K562 (cell line): ENCODE results near the gene PRODH. TPM values are rescaled to one million over a fixed set of nuclear protein-coding genes. Genes with fewer than 3 reads are reported as not detected.

Experiments used
- ATAC-seq: fragments of 200-7000 bp; cut with Tn5 transposase; 3 replicates; pipeline ENCODE4 v1.9.1; 2020; ENCODE audit warnings: moderate library complexity
- BruUV-seq: library from RNA; stranded (reverse); fragments of 400-500 nt; replicated peaks from 2 replicates; lab custom pipeline; 2021; lab: Mats Ljungman, UMichigan
- CTCF ChIA-PET: fragments of 300-600 bp; formaldehyde crosslinking; extraction: SDS; loops from one replicate; lab custom pipeline; 2021; ENCODE audit warnings: low intra/inter-chr PET ratio; lab: Yijun Ruan, JAX
- POLR2A ChIA-PET: fragments of 300-600, 350-650 bp; sonication (Branson Sonifier 250); formaldehyde crosslinking; extraction: SDS; loops from one replicate; lab custom pipeline; 2021; ENCODE audit warnings: antibody characterized with exemption, inconsistent platforms; lab: Yijun Ruan, JAX
- DNase-seq, 4 experiments: peaks; one replicate each; pipeline versions ENCODE4 v3.0.0 to v3.0.0-alpha.2; 2011 to 2018; ENCODE audit warnings: low spot score in 3 of 4, mixed read lengths in 3 of 4; ENCODE audit errors: extremely low read depth in 1 of 4
- FAIRE-seq: peaks from 2 replicates; lab custom pipeline; 2011; peaks lifted over from hg19 to GRCh38; lab: Jason Lieb, UNC
- H2AFZ ChIP-seq: 2 replicates; pipeline ENCODE4 v1.6.0; 2011; ENCODE audit warnings: low read depth, low read length, control low read depth, inconsistent platforms
- H3K27ac ChIP-seq: fragments of 200-600 bp; 3 replicates; pipeline ENCODE4 v1.8.0; 2011; ENCODE audit warnings: low read depth, mild to moderate bottlenecking, control low read depth, inconsistent platforms, low read length, moderate library complexity, mixed read lengths; ENCODE audit errors: extremely low read depth
- H3K27me3 ChIP-seq, 2 experiments: fragments of 300-600 bp in 1 of 2; 2 replicates in 1 of 2; 3 replicates in 1 of 2; pipeline versions ENCODE4 v1.6.0 to v1.8.0; 2011; ENCODE audit warnings: inconsistent platforms in 2 of 2, low read length in 2 of 2, mild to moderate bottlenecking in 1 of 2, mixed read lengths in 1 of 2, moderate library complexity in 1 of 2; ENCODE audit not compliant: control insufficient read depth in 2 of 2, insufficient read depth in 2 of 2
- H3K36me3 ChIP-seq: fragments of 300-600 bp; 3 replicates; pipeline ENCODE4 v1.8.0; 2011; ENCODE audit warnings: mild to moderate bottlenecking, low read length, inconsistent platforms; ENCODE audit not compliant: control insufficient read depth, insufficient read depth
- H3K4me1 ChIP-seq, 2 experiments: fragments of 200-600 bp in 1 of 2; replicated peaks in 1 of 2; 2 replicates in 1 of 2; 3 replicates in 1 of 2; pipeline versions ENCODE4 v1.5.1 to v1.8.0; 2011; ENCODE audit warnings: inconsistent platforms in 2 of 2, low read length in 2 of 2, mild to moderate bottlenecking in 1 of 2, mixed read lengths in 1 of 2, moderate library complexity in 1 of 2; ENCODE audit not compliant: control insufficient read depth in 2 of 2, insufficient read depth in 2 of 2
- H3K4me2 ChIP-seq: 2 replicates; pipeline ENCODE4 v1.6.1; 2011; ENCODE audit warnings: low read length, control low read depth, inconsistent platforms, mixed read lengths; ENCODE audit not compliant: insufficient read depth
- H3K4me3 ChIP-seq: fragments of 200-600 bp; sonication (generic), shearing (Covaris generic); 2 replicates; pipeline ENCODE4 v1.5.1; 2016; ENCODE audit warnings: control low read depth, inconsistent platforms
- H3K79me2 ChIP-seq: fragments of 200-600 bp; 3 replicates; pipeline ENCODE4 v1.8.0; 2011; ENCODE audit warnings: low read length, inconsistent platforms; ENCODE audit not compliant: control insufficient read depth, insufficient read depth
- H3K9ac ChIP-seq, 2 experiments: 2 replicates each; pipeline versions ENCODE4 v1.6.0 to v1.6.1; 2011; ENCODE audit warnings: low read depth in 2 of 2, low read length in 2 of 2, control low read depth in 1 of 2, inconsistent platforms in 1 of 2, mild to moderate bottlenecking in 1 of 2, mixed read lengths in 1 of 2; ENCODE audit not compliant: insufficient read depth in 1 of 2
- H3K9me1 ChIP-seq: one replicate; pipeline ENCODE4 v1.6.0; 2011; ENCODE audit warnings: inconsistent platforms, mild to moderate bottlenecking, low read length, moderate library complexity; ENCODE audit not compliant: control insufficient read depth, insufficient read depth
- H3K9me3 ChIP-seq: replicated peaks from 2 replicates; pipeline ENCODE4 v1.5.1; 2011; ENCODE audit warnings: low read depth, low read length, inconsistent platforms; ENCODE audit not compliant: control insufficient read depth, insufficient read depth
- H4K20me1 ChIP-seq: replicated peaks from 2 replicates; pipeline ENCODE4 v1.6.1; 2011; ENCODE audit warnings: low read length, inconsistent platforms, mixed read lengths; ENCODE audit not compliant: control insufficient read depth, insufficient read depth
- CBFB ChIP-seq: sonication (generic); formaldehyde crosslinking; IDR thresholded peaks from 2 replicates; pipeline ENCODE4 v1.4.0; 2020; ENCODE audit warnings: mild to moderate bottlenecking, missing genetic modification reagents
- CREB1 ChIP-seq, 2 experiments: sonication (generic) in 1 of 2; formaldehyde crosslinking in 1 of 2; IDR thresholded peaks; 2 replicates each; pipeline versions ENCODE4 v1.6.1 to v1.8.0; 2012 to 2022; ENCODE audit warnings: inconsistent platforms in 1 of 2, mild to moderate bottlenecking in 1 of 2, missing genetic modification reagents in 1 of 2, moderate library complexity in 1 of 2
- FOXO4 ChIP-seq: fragments of 450-650 bp; formaldehyde crosslinking; IDR thresholded peaks from 2 replicates; pipeline ENCODE4 v1.4.0; 2020; ENCODE audit warnings: mild to moderate bottlenecking, moderate library complexity
- GTF2A2 ChIP-seq: IDR thresholded peaks from 2 replicates; pipeline ENCODE4 v1.6.1; 2016; ENCODE audit warnings: mild to moderate bottlenecking, missing genetic modification characterization, missing compliant biosample characterization
- GTF2B ChIP-seq: IDR thresholded peaks from 2 replicates; pipeline ENCODE4 v1.6.1; 2011; ENCODE audit not compliant: insufficient read length; ENCODE audit errors: extremely low read depth
- IRF9 ChIP-seq: fragments of 450-650 bp; IDR thresholded peaks from 2 replicates; pipeline ENCODE4 v1.6.1; 2016; ENCODE audit warnings: missing biosample characterization, missing genetic modification characterization
- MTF1 ChIP-seq: fragments of 250-450 bp; sonication (Bioruptor Pico); IDR thresholded peaks from 2 replicates; pipeline ENCODE4 v1.9.0; 2021; ENCODE audit warnings: moderate library complexity, mild to moderate bottlenecking, inconsistent platforms, borderline replicate concordance
- SP1 ChIP-seq: sonication (generic); formaldehyde crosslinking; IDR thresholded peaks from 2 replicates; pipeline ENCODE4 v1.8.1; 2022; ENCODE audit warnings: mild to moderate bottlenecking, missing genetic modification reagents
- SRSF3 ChIP-seq: fragments of 200-400 bp; formaldehyde crosslinking; IDR thresholded peaks from 2 replicates; pipeline ENCODE4 v1.6.1; 2016; ENCODE audit warnings: mild to moderate bottlenecking, low read length, moderate library complexity; ENCODE audit not compliant: insufficient read depth
- U2AF2 ChIP-seq: fragments of 200-400 bp; formaldehyde crosslinking; optimal IDR thresholded peaks from 2 replicates; pipeline ENCODE3; 2017; ENCODE audit warnings: low read depth, mild to moderate bottlenecking, low read length
- USF1 ChIP-seq: sonication (generic); formaldehyde crosslinking; IDR thresholded peaks from 2 replicates; pipeline ENCODE4 v1.9.0; 2022; ENCODE audit warnings: mild to moderate bottlenecking, missing genetic modification reagents
- ZMIZ1 ChIP-seq, 2 experiments: fragments of 150-350 bp in 1 of 2; IDR thresholded peaks; 2 replicates each; pipeline ENCODE4 v1.6.1; 2012 to 2016; ENCODE audit warnings: low read depth in 2 of 2, low read length in 2 of 2, mild to moderate bottlenecking in 1 of 2, moderate library complexity in 1 of 2
- ZNF212 ChIP-seq: fragments of 450-650 bp; formaldehyde crosslinking; IDR thresholded peaks from 2 replicates; pipeline ENCODE4 v1.4.0; 2020; ENCODE audit warnings: mild to moderate bottlenecking
- ZNF263 ChIP-seq: sonication (generic); formaldehyde crosslinking; IDR thresholded peaks from 2 replicates; pipeline ENCODE4 v1.8.0; 2022; ENCODE audit warnings: mild to moderate bottlenecking, missing genetic modification reagents, borderline replicate concordance
- WGBS: fragments of 100-300 bp; shearing (Covaris generic); methylation state at CpG from one replicate; pipeline ENCODE4 v1.1.6; 2016; ENCODE audit warnings: low coverage, mixed read lengths; ENCODE audit not compliant: insufficient coverage; ENCODE audit errors: missing lambda C conversion rate; 5-methylcytosine and 5-hydroxymethylcytosine counted together
- in situ Hi-C: fragments of 300-500 bp; cut with MboI; formaldehyde crosslinking; loops from 4 replicates; pipeline ENCODE4 v1.15.0; 2018; ENCODE audit warnings: inconsistent platforms, mixed read lengths
- intact Hi-C: fragments of 100-400 bp; cut with micrococcal nuclease; formaldehyde crosslinking; loops from 2 replicates; pipeline ENCODE4 v1.14.2; 2022
- polyA plus RNA-seq, 8 experiments: library from polyadenylated mRNA; depleted of rRNA in 4 of 8; stranded (reverse) in 5 of 8; unstranded in 3 of 8; fragments of >200 nt; fragmentation: Nextera tagmentation in 2 of 8; fragmentation: Illumina TruSeq in 1 of 8; extraction: Ambion mirVana in 2 of 8; extraction: Trizol in 1 of 8; gene quantifications; 2 replicates each; pipeline versions ENCODE4 v1.2.1 to v1.2.3, GENCODE V29; 2011 to 2014; ENCODE audit warnings: inconsistent platforms in 1 of 8, missing spikeins in 1 of 8
- total RNA-seq, 7 experiments: library from RNA; depleted of rRNA in 6 of 7; stranded (reverse); fragments of >200 nt in 6 of 7; fragmentation: Illumina TruSeq in 2 of 7; extraction: Trizol in 2 of 7; gene quantifications; 2 replicates each; pipeline versions ENCODE4 v1.2.1 to v1.2.3, GENCODE V29; 2011 to 2021; ENCODE audit warnings: low replicate concordance in 1 of 7

PRODH gene
- total and polyA plus RNA-seq, 9 of the 15 experiments (the other 6 are each of a cell fraction or from before 2014, with no cell fraction given) = 0.07 to 0.11 TPM; not detected in 7

- no peak for FAIRE-seq
- TF ChIP-seq CREB1 (IDR thresholded peaks at IDR 0.05) = no peak
- no peak for TF ChIP-seq CREB1 (CRISPR knock-in tag; IDR thresholded peaks at IDR 0.05)
- TF ChIP-seq FOXO4 (CRISPR knock-in tag) = no peak
- no peak for TF ChIP-seq ZNF263
- no peak for TF ChIP-seq U2AF2
- TF ChIP-seq SP1 (CRISPR knock-in tag) = no peak
- TF ChIP-seq ZMIZ1 (IDR thresholded peaks at IDR 0.05; ENCODE audit: low read depth in 2 of 2, low read length in 2 of 2) = no peak
- TF ChIP-seq MTF1 = no peak
- no peak for TF ChIP-seq GTF2A2 (tag)
- TF ChIP-seq CBFB (CRISPR knock-in tag) = no peak
- 0 out of 2 replicates have a peak, but pooled peaks have one; percentile 39 for TF ChIP-seq USF1
- TF ChIP-seq IRF9 (tag) = no peak
- TF ChIP-seq GTF2B = no peak
- no peak for TF ChIP-seq SRSF3
- TF ChIP-seq ZNF212 (CRISPR knock-in tag) = no peak
Measured at GRCh38 chr22:18985780-18986179, 49.7 kb upstream of the PRODH start.

More at GRCh38 chr22:18985780-18986179, 49.7 kb upstream of the PRODH start:
- peaks cover 25 to 57% of the 10 kb centered on the region in 2 experiments for H3K27me3 ChIP-seq
- H3K4me1 ChIP-seq = peaks cover 0 to 11% of the 10 kb centered on the region in 2 experiments; a peak in 1 of 5 replicates
- in situ Hi-C loops (loop anchor here (25.0 kb wide), 1 partner anchor 198 kb away; no protein-coding TSS in a partner anchor), intact Hi-C loops (no loop called here)
- no peaks in the 10 kb centered on the region for H3K79me2 ChIP-seq
- no peaks in the 10 kb centered on the region for H3K9me1 ChIP-seq
- peaks cover 4% of the 10 kb centered on the region for H3K9me3 ChIP-seq
- WGBS = 2% methylated on average over 21 of the region's 21 CpGs
- BruUV-seq = no TSS peak
- H3K27ac ChIP-seq = no peak overlapping the region
- no peak overlapping the region for H3K4me3 ChIP-seq
- CTCF ChIA-PET = no interaction called here
- no peak overlapping the region for H3K4me2 ChIP-seq
- no peak for ATAC-seq
- peak in 2 of 4 experiments; percentile 26 to 29 for DNase-seq
- H4K20me1 ChIP-seq = peaks cover 5% of the 10 kb centered on the region; the same call in 1 of the 2 replicates
- H3K36me3 ChIP-seq = no peaks in the 10 kb centered on the region
- H2AFZ ChIP-seq = no peak overlapping the region
- H3K9ac ChIP-seq = peak overlapping the region in 1 of 2 experiments; percentile 57; a peak in 1 of 4 replicates
- POLR2A ChIA-PET = interaction anchor here (0.6 to 1.9 kb wide), 3 partner anchors 11 to 13 kb away, joined by 3 to 12 read pairs (median 3); no protein-coding TSS in a partner anchor
